Hepatocyte (in vitro differentiated cells): ENCODE data around the gene SUGCT.

Experiments used
- CTCF ChIP-seq: fragments of 200-600 bp; sonication (generic); IDR thresholded peaks from 2 replicates; pipeline ENCODE4 v1.5.1; 2016; ENCODE audit warnings: antibody characterized with exemption, mild to moderate bottlenecking; ENCODE audit not compliant: poor library complexity
- EZH2 ChIP-seq: fragments of 200-600 bp; sonication (generic); IDR thresholded peaks from 2 replicates; pipeline ENCODE4 v1.6.1; 2016; ENCODE audit warnings: antibody characterized with exemption, mild to moderate bottlenecking, borderline replicate concordance

- TF ChIP-seq CTCF (no peak), EZH2 (no peak)
These were observed 265.7 kb downstream of the SUGCT start for GRCh38 chr7:40400525-40400924.
